Esophagus muscularis mucosa (tissue), 4 donors: ENCODE measurements around the gene PRR23C. TPM values are rescaled to one million over a fixed set of nuclear protein-coding genes. Genes with fewer than 3 reads are reported as not detected.
"Not testable (repeated sequence)": the region's sequence is repeated elsewhere in the genome, so short reads cannot be mapped to it uniquely, and the experiment has no call there.

Experiments
- DNase-seq: peaks from one replicate; pipeline ENCODE4 v3.0.0-alpha.2; 2017; ENCODE audit errors: extremely low spot score
- H3K27ac ChIP-seq, 4 donors: fragments of 200-600 bp; sonication (generic); replicated peaks in 1 of 4; 1 replicate in 3 of 4; 2 replicates in 1 of 4; pipeline ENCODE4 v1.5.1; 2016 to 2019; ENCODE audit warnings: mild to moderate bottlenecking in 1 of 4
- H3K27me3 ChIP-seq, 4 donors: fragments of 200-600 bp; sonication (generic); one replicate each; pipeline versions ENCODE4 v1.5.1 to v1.6.0; 2016 to 2019
- H3K36me3 ChIP-seq, 4 donors: fragments of 200-600 bp; sonication (generic); one replicate each; pipeline ENCODE4 v1.5.1; 2016 to 2019
- H3K4me1 ChIP-seq, 4 donors: fragments of 200-600 bp; sonication (generic); one replicate each; pipeline ENCODE4 v1.5.1; 2016 to 2019
- H3K4me3 ChIP-seq, 4 donors: fragments of 200-600 bp; sonication (generic); 1 replicate in 2 of 4; 2 replicates in 2 of 4; pipeline ENCODE4 v1.5.1; 2016 to 2019; ENCODE audit warnings: mild to moderate bottlenecking in 4 of 4, moderate library complexity in 1 of 4
- H3K9me3 ChIP-seq, 4 donors: fragments of 200-600 bp; sonication (generic); 1 replicate in 3 of 4; 2 replicates in 1 of 4; pipeline ENCODE4 v1.5.1; 2016 to 2019
- CTCF ChIP-seq, 3 experiments: fragments of 200-600 bp in 2 of 3; fragments of 450-650 bp in 1 of 3; sonication (generic) in 2 of 3; IDR thresholded peaks; one replicate each; pipeline ENCODE4 v1.5.1; 2017 to 2019; ENCODE audit warnings: antibody characterized with exemption in 3 of 3, mild to moderate bottlenecking in 2 of 3, moderate library complexity in 1 of 3
- EP300 ChIP-seq: sonication (generic); formaldehyde crosslinking; IDR thresholded peaks from one replicate; pipeline ENCODE4 v1.6.1; 2017; ENCODE audit warnings: antibody characterized with exemption
- POLR2A ChIP-seq: fragments of 450-650 bp; IDR thresholded peaks from one replicate; pipeline ENCODE4 v1.6.1; 2017; ENCODE audit warnings: antibody characterized with exemption, moderate library complexity, mild to moderate bottlenecking, low read depth
- POLR2AphosphoS5 ChIP-seq, 2 donors: sonication (generic); formaldehyde crosslinking; IDR thresholded peaks; one replicate each; pipeline ENCODE4 v1.6.1; 2017; ENCODE audit warnings: antibody characterized with exemption in 2 of 2
- WGBS: methylation state at CpG from one replicate; pipeline ENCODE4 v1.1.5; 2018; 5-methylcytosine and 5-hydroxymethylcytosine counted together
- intact Hi-C: fragments of 100-400 bp; cut with DNase I; formaldehyde crosslinking; loops from one replicate; pipeline ENCODE4 v1.15.1; 2023
- total RNA-seq, 4 donors: library from RNA; depleted of rRNA; stranded (reverse); fragments of >200 nt; gene quantifications; one replicate each; pipeline versions ENCODE4 v1.1.0 to v1.2.1, GENCODE V29; 2016

The PRR23C gene
- total RNA-seq, 4 donors from 2014 or later: not detected

GRCh38 chr3:139043554-139044365 is 932 bp downstream of the PRR23C start:
- 75% methylated on average over 44 of the region's 50 CpGs for WGBS

DNA sequence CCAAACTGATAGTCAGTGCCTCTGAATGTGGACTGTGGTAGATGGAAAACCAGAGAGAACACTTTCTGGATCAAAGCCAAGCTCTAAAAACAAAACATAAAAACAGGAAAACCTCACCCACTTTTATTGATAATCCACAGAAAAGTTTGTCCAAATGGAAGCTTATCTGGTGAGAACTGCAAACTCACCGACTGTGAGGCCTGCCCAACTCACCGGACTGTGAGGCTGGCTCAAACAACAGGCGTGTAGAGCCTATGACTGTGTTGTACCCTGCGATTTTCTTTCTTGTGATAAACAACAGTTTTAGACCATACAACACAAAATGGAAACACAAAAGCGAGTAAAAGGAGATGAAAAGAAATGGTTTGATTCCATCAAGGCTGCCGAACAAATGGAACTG is 7.2 kb downstream of the PRR23C start:
- peaks cover 0 to under 1% (median 0%) of the 10 kb centered on the region in 4 donors for H3K9me3 ChIP-seq
- no peak for TF ChIP-seq POLR2AphosphoS5 (IDR thresholded peaks at IDR 0.05)
- no peak for TF ChIP-seq POLR2A
- no peak for TF ChIP-seq CTCF (IDR thresholded peaks at IDR 0.05)
- TF ChIP-seq EP300: no peak
- intact Hi-C loops: no loop called here
- DNase-seq: no peak
- WGBS: 80% methylated on average over 6 of the region's 6 CpGs
- H3K4me1 ChIP-seq: no peaks in the 10 kb centered on the region
- H3K4me3 ChIP-seq: no peak overlapping the region
- no peaks in the 10 kb centered on the region for H3K36me3 ChIP-seq
- H3K27ac ChIP-seq: no peak overlapping the region
- no peaks in the 10 kb centered on the region for H3K27me3 ChIP-seq

More at GRCh38 chr3:139043554-139044365, 932 bp downstream of the PRR23C start:
- Histone ChIP-seq H3K36me3 (no peaks in the 10 kb centered on the region), H3K27me3 (no peaks in the 10 kb centered on the region), H3K9me3 (peaks cover 0 to 30% (median 9%) of the 10 kb centered on the region in 4 donors), H3K4me1 (no peaks in the 10 kb centered on the region), H3K27ac (no peak overlapping the region), H3K4me3 (no peak overlapping the region)
- no peak for DNase-seq
- intact Hi-C loops: no loop called here
- TF ChIP-seq EP300: no peak
- TF ChIP-seq CTCF (IDR thresholded peaks at IDR 0.05): no peak
- TF ChIP-seq POLR2AphosphoS5 (IDR thresholded peaks at IDR 0.05): no peak
- no peak for TF ChIP-seq POLR2A

DNA sequence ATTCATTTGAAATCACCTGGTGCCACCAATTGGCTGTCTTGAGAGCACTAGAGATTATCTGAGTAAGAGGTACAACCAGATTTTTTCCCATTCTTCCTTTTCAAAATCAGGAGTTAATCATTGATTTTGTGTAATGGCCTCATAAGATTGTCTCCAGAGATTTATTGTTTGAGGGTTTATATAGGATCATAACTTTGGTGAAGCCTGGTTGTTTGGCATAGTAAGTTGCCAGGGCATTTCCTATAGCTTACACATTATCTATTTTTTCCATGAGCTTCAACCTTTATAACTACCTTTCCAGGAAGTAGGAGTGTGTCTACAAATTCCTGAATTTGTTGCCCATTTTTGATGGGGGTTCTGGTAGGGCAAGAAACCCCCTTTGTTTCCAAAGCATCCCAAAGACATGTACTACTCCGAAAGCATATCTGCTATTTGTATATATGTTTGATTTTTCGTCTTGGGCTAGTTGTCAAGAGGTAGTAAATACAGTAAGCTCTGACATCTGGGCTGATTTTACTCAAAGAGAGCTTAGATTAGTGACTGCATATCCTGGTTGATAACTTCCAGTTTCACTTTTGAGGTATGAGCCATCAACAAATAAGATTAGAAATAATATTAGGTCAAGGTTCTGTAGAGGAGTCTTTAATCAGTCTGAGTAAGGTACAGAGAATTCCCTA is 12.2 kb downstream of the PRR23C start:
- no peak for DNase-seq
- Histone ChIP-seq H3K4me1 (no peaks in the 10 kb centered on the region), H3K36me3 (no peaks in the 10 kb centered on the region), H3K4me3 (no peak overlapping the region), H3K27me3 (no peaks in the 10 kb centered on the region), H3K9me3 (peaks cover 0 to 21% (median 14%) of the 10 kb centered on the region in 4 donors), H3K27ac (no peak overlapping the region)
- intact Hi-C loops: no loop called here
- WGBS: 85% methylated on average over 2 of the region's 2 CpGs
- TF ChIP-seq POLR2A (no peak), EP300 (no peak), CTCF (IDR thresholded peaks at IDR 0.05) (no peak), POLR2AphosphoS5 (IDR thresholded peaks at IDR 0.05) (no peak)

DNA sequence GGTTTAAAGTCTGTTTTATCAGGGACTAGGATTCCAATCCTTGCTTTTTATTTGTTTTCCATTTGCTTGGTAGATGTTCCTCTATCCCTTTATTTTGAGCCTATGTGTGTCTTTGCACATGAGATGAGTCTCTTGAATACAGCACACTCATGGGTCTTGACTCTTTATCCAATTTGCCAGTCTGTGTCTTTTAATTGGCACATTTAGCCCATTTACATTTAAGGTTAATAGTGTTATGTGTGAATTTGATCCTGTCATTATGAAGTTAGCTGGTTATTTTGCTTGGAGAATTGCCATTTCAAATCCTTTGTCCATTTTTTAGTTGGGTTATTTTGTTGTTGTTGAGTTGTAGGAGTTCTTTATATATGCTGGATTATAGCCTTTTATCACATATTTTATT is 14.1 kb downstream of the PRR23C start:
- intact Hi-C loops, H3K27ac ChIP-seq, H3K4me1 ChIP-seq, H3K4me3 ChIP-seq, H3K27me3 ChIP-seq, H3K36me3 ChIP-seq, DNase-seq: not testable (repeated sequence)
- peaks cover 0 to 21% (median 14%) of the 10 kb centered on the region in 4 donors for H3K9me3 ChIP-seq

DNA sequence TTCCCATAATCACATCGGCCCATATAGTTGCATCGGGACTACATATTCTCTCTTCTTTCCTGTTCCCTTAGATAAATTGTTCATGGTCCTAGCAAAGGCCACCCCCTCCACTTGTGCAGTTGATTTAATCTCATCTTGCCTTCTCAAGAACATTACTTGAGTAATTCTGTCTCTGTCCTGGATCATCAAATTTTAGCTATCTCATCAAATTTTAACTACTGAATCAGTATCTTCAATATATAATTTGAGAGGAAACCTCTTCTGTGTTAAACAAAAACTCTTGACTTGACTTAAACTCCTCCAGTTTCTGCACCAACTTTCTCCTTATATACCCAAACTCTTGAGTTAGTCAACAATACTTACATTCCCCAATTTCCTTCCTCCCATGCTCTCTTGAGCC is 19.7 kb downstream of the PRR23C start:
- TF ChIP-seq POLR2AphosphoS5 (IDR thresholded peaks at IDR 0.05): no peak
- no peak for TF ChIP-seq EP300
- no peak for TF ChIP-seq CTCF (IDR thresholded peaks at IDR 0.05)
- no peak for TF ChIP-seq POLR2A
- intact Hi-C loops: no loop called here

More for the DNA sequence above, 19.7 kb downstream of the PRR23C start:
- Histone ChIP-seq H3K36me3 (no peaks in the 10 kb centered on the region), H3K27me3 (peaks cover 0 to 12% (median 0%) of the 10 kb centered on the region in 4 donors), H3K4me3 (no peak overlapping the region), H3K27ac (no peak overlapping the region), H3K9me3 (peaks cover 0 to 10% (median 8%) of the 10 kb centered on the region in 4 donors), H3K4me1 (no peaks in the 10 kb centered on the region)
- no peak for DNase-seq
- WGBS: 92% methylated on average over 2 of the region's 2 CpGs
